HCT116 (cell line): ENCODE measurements around the gene CELF4. TPM values are rescaled to one million over a fixed set of nuclear protein-coding genes. Genes with fewer than 3 reads are reported as not detected.

ENCODE experiments used
- ATAC-seq: fragments of 200-7000 bp; cut with Tn5 transposase; 2 replicates; pipeline ENCODE4 v1.9.1; 2020; ENCODE audit warnings: mild to moderate bottlenecking, moderate library complexity
- BruUV-seq: library from RNA; stranded (reverse); fragments of 400-500 nt; replicated peaks from 2 replicates; lab custom pipeline; 2021; lab: Mats Ljungman, UMichigan
- CTCF ChIA-PET: fragments of 300-600 bp; sonication (Branson Sonifier 250); formaldehyde crosslinking; loops from one replicate; lab custom pipeline; 2021; ENCODE audit warnings: antibody characterized with exemption; lab: Charles Lee
- POLR2A ChIA-PET: fragments of 300-600, 350-600 bp; sonication (Branson Sonifier 250); formaldehyde crosslinking; loops from one replicate; lab custom pipeline; 2021; ENCODE audit warnings: antibody characterized with exemption; lab: Charles Lee
- RAD21 ChIA-PET, 2 experiments: fragments of 300-600 bp; sonication (Branson Sonifier 250); formaldehyde crosslinking; loops; one replicate each; lab custom pipeline; 2023; ENCODE audit warnings: low total read pairs in 2 of 2; ENCODE audit not compliant: uncharacterized antibody in 2 of 2, unreplicated experiment in 2 of 2, low non-redundant PET in 1 of 2; lab: Charles Lee
- DNase-seq: peaks from one replicate; pipeline ENCODE4 v3.0.0-alpha.2; 2010; ENCODE audit warnings: low read depth, low spot score
- H2AFZ ChIP-seq: fragments of 200-600 bp; shearing (Covaris generic), sonication (generic); 2 replicates; pipeline ENCODE4 v1.6.1; 2017; ENCODE audit warnings: low read depth, mixed run types, mixed read lengths, antibody characterized with exemption, low read length; ENCODE audit not compliant: poor library complexity, severe bottlenecking
- H3K27ac ChIP-seq: 2 replicates; pipeline ENCODE4 v1.5.1; 2012; ENCODE audit warnings: low read depth, low read length
- H3K27me3 ChIP-seq: fragments of 200-600 bp; sonication (generic); 2 replicates; pipeline ENCODE4 v1.6.1; 2016; ENCODE audit warnings: mixed run types, low read length, mixed read lengths; ENCODE audit not compliant: insufficient read depth
- H3K36me3 ChIP-seq, 2 experiments: fragments of 200-500 bp in 1 of 2; fragments of 200-600 bp in 1 of 2; sonication (Bioruptor generic) in 1 of 2; sonication (generic) in 1 of 2; 2 replicates each; pipeline versions ENCODE4 v1.5.1 to v1.6.1; 2014 to 2016; ENCODE audit warnings: low read length in 2 of 2, inconsistent platforms in 1 of 2, mixed read lengths in 1 of 2, mixed run types in 1 of 2; ENCODE audit not compliant: insufficient read depth in 2 of 2, control insufficient read depth in 1 of 2
- H3K4me1 ChIP-seq, 2 experiments: fragments of 200-600 bp in 1 of 2; sonication (generic) in 1 of 2; 2 replicates each; pipeline versions ENCODE4 v1.5.1 to v1.6.1; 2012 to 2017; ENCODE audit warnings: low read length in 2 of 2, inconsistent platforms in 1 of 2, mild to moderate bottlenecking in 1 of 2, mixed read lengths in 1 of 2, mixed run types in 1 of 2, moderate library complexity in 1 of 2; ENCODE audit not compliant: insufficient read depth in 2 of 2, control insufficient read depth in 1 of 2
- H3K4me2 ChIP-seq: fragments of 200-600 bp; sonication (generic); 2 replicates; pipeline ENCODE4 v1.6.1; 2017; ENCODE audit warnings: mixed run types, low read length, mixed read lengths
- H3K4me3 ChIP-seq, 2 experiments: fragments of 200-600 bp in 1 of 2; sonication (generic) in 1 of 2; replicated peaks in 1 of 2; 2 replicates each; pipeline ENCODE4 v1.5.1; 2011 to 2016; ENCODE audit warnings: low read length in 2 of 2, control low read depth in 1 of 2, low read depth in 1 of 2, mild to moderate bottlenecking in 1 of 2, mixed read lengths in 1 of 2, mixed run types in 1 of 2
- H3K79me2 ChIP-seq: fragments of 200-600 bp; sonication (generic); 2 replicates; pipeline ENCODE4 v1.6.1; 2017; ENCODE audit warnings: mild to moderate bottlenecking, mixed run types, low read length, moderate library complexity, mixed read lengths; ENCODE audit not compliant: insufficient read depth
- H3K9ac ChIP-seq: fragments of 200-600 bp; sonication (generic); 2 replicates; pipeline ENCODE4 v1.6.1; 2016; ENCODE audit warnings: low read length, mixed read lengths
- H3K9me2 ChIP-seq: fragments of 200-600 bp; sonication (generic), shearing (Covaris generic); 2 replicates; pipeline ENCODE4 v1.6.1; 2017; ENCODE audit warnings: mixed run types, mild to moderate bottlenecking, moderate library complexity; ENCODE audit not compliant: insufficient read depth
- H3K9me3 ChIP-seq, 2 experiments: fragments of 200-500 bp in 1 of 2; fragments of 200-600 bp in 1 of 2; sonication (Bioruptor generic) in 1 of 2; sonication (generic) in 1 of 2; 2 replicates each; pipeline ENCODE4 v1.6.1; 2014 to 2017; ENCODE audit warnings: low read length in 2 of 2, mixed read lengths in 2 of 2, inconsistent platforms in 1 of 2, low read depth in 1 of 2, mild to moderate bottlenecking in 1 of 2, mixed run types in 1 of 2, moderate library complexity in 1 of 2; ENCODE audit not compliant: control insufficient read depth in 1 of 2, insufficient read depth in 1 of 2
- H4K20me1 ChIP-seq: fragments of 200-600 bp; sonication (generic), shearing (Covaris generic); 2 replicates; pipeline ENCODE4 v1.6.1; 2017; ENCODE audit warnings: mixed run types, mild to moderate bottlenecking, moderate library complexity; ENCODE audit not compliant: insufficient read depth
- CBX3 ChIP-seq: IDR thresholded peaks from 2 replicates; pipeline ENCODE4 v1.6.1; 2012; ENCODE audit warnings: low read depth
- CEBPB ChIP-seq: IDR thresholded peaks from 2 replicates; pipeline ENCODE4 v1.6.1; 2012; ENCODE audit warnings: low read depth
- EGR1 ChIP-seq: IDR thresholded peaks from 2 replicates; pipeline ENCODE4 v1.6.1; 2012; ENCODE audit warnings: low read depth
- ELF1 ChIP-seq: IDR thresholded peaks from 2 replicates; pipeline ENCODE4 v1.6.1; 2012; ENCODE audit warnings: low read depth, borderline replicate concordance
- EZH2 ChIP-seq: fragments of 200-600 bp; sonication (generic); IDR thresholded peaks from 2 replicates; pipeline ENCODE4 v1.6.1; 2017; ENCODE audit warnings: antibody characterized with exemption, mixed run types
- JUND ChIP-seq: IDR thresholded peaks from 2 replicates; pipeline ENCODE4 v1.6.1; 2012
- MAX ChIP-seq: IDR thresholded peaks from 2 replicates; pipeline ENCODE4 v1.6.1; 2012
- POLR2A ChIP-seq: IDR thresholded peaks from 2 replicates; pipeline ENCODE4 v1.7.0; 2011; ENCODE audit warnings: borderline replicate concordance; ENCODE audit not compliant: insufficient read depth, insufficient read length; ENCODE audit errors: extremely low read depth
- POLR2AphosphoS5 ChIP-seq: IDR thresholded peaks from 2 replicates; pipeline ENCODE4 v1.6.1; 2011; ENCODE audit warnings: mild to moderate bottlenecking, low read depth, low read length, moderate library complexity
- REST ChIP-seq: IDR thresholded peaks from 2 replicates; pipeline ENCODE4 v1.6.1; 2012; ENCODE audit warnings: low read depth
- SIN3A ChIP-seq: IDR thresholded peaks from 2 replicates; pipeline ENCODE4 v1.6.1; 2012; ENCODE audit warnings: low read depth
- SP1 ChIP-seq: IDR thresholded peaks from 2 replicates; pipeline ENCODE4 v1.6.1; 2012; ENCODE audit warnings: low read depth
- SRF ChIP-seq: IDR thresholded peaks from 2 replicates; pipeline ENCODE4 v1.6.1; 2012; ENCODE audit warnings: low read depth
- YY1 ChIP-seq: IDR thresholded peaks from 2 replicates; pipeline ENCODE4 v1.6.1; 2011; ENCODE audit warnings: low read length, low read depth, moderate library complexity, mild to moderate bottlenecking; ENCODE audit not compliant: insufficient replicate concordance; ENCODE audit errors: extremely low read depth
- ZNF274 ChIP-seq: fragments of 200-500 bp; sonication (Bioruptor generic); IDR thresholded peaks from 2 replicates; pipeline ENCODE4 v1.6.1; 2014; ENCODE audit warnings: mild to moderate bottlenecking, low read depth, low read length, inconsistent platforms
- intact Hi-C: fragments of 100-400 bp; cut with micrococcal nuclease; formaldehyde crosslinking; loops from 2 replicates; pipeline ENCODE4 v1.10.0; 2022
- total RNA-seq: library from RNA; stranded (reverse); gene quantifications from one replicate; pipeline ENCODE4 v1.2.1, GENCODE V29; 2021; ENCODE audit not compliant: unreplicated experiment

CELF4 gene
- total RNA-seq, 1 experiment from 2014 or later: not detected

- RAD21 ChIA-PET: no interaction called here
- Histone ChIP-seq H3K9ac (no peak overlapping the region), H3K79me2 (no peaks in the 10 kb centered on the region), H3K4me2 (no peak overlapping the region), H3K4me3 (no peak overlapping the region), H3K9me2 (no peaks in the 10 kb centered on the region), H3K9me3 (no peaks in the 10 kb centered on the region), H3K36me3 (no peaks in the 10 kb centered on the region), H3K27me3 (peaks cover 75% of the 10 kb centered on the region), H3K27ac (no peak overlapping the region), H3K4me1 (no peaks in the 10 kb centered on the region), H2AFZ (no peak overlapping the region), H4K20me1 (no peaks in the 10 kb centered on the region)
- intact Hi-C loops: no loop called here
- no TSS peak for BruUV-seq
- DNase-seq: no peak
- CTCF ChIA-PET: no interaction called here
- no peak for ATAC-seq
- TF ChIP-seq REST (no peak), SRF (no peak), SIN3A (no peak), JUND (no peak), EZH2 (no peak), CEBPB (no peak), CBX3 (no peak), POLR2AphosphoS5 (no peak), EGR1 (no peak), MAX (no peak), ELF1 (no peak), YY1 (no peak), SP1 (no peak), ZNF274 (no peak), POLR2A (no peak)
- POLR2A ChIA-PET: no interaction called here
These were observed 50.6 kb downstream of the CELF4 start for GRCh38 chr18:37514953-37515352.
